Epithelial cell of umbilical artery (primary cell): Measurements from ENCODE around the gene LRRN3. TPM values are rescaled to one million over a fixed set of nuclear protein-coding genes. Genes with fewer than 3 reads are reported as not detected.

ENCODE experiments used
- total RNA-seq: library from RNA; depleted of rRNA; stranded (reverse); fragments of >200 nt; gene quantifications from 2 replicates; pipeline ENCODE4 v1.2.3, GENCODE V29; 2014

LRRN3 gene
- 0.15 TPM in 1 of 2 replicates, not detected in the other for total RNA-seq

DNA sequence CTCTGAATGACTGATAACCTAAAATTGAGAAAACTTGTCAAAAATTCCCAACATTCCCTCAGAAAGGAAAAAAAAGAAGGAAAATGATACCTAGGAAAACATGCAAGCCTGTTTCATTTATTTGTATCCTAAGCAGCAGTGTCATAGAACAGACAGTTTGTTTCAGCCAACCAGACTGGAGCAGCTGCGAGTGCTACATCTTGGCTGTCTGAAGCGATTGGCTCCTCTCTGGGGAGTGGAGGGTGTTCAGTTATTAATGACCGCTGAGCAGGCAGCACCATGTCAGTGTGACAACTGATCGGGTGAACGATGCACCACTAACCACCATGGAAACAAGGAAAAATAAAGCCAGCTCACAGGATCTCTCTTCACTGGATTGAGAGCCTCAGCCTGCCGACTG lies at the start of gene LRRN3:
LRRN3 (plus strand) TSS at position 282 of the 400 bp plus-strand sequence. CDS start 31,646 bp downstream, outside the sequence.

